Stimulated activated naive CD4-positive, alpha-beta T cell treated with Interleukin-2 at 50 U/mL for 16 hours (primary cell): Measurements from ENCODE around the gene SLC3A2.
A peak's percentile ranks its signal among the peaks of the same experiment; 100 is the strongest.

ENCODE experiments used
- DNase-seq: peaks from one replicate; lab custom pipeline; 2025; lab: John Stamatoyannopoulos, UW

The SLC3A2 gene

DNA sequence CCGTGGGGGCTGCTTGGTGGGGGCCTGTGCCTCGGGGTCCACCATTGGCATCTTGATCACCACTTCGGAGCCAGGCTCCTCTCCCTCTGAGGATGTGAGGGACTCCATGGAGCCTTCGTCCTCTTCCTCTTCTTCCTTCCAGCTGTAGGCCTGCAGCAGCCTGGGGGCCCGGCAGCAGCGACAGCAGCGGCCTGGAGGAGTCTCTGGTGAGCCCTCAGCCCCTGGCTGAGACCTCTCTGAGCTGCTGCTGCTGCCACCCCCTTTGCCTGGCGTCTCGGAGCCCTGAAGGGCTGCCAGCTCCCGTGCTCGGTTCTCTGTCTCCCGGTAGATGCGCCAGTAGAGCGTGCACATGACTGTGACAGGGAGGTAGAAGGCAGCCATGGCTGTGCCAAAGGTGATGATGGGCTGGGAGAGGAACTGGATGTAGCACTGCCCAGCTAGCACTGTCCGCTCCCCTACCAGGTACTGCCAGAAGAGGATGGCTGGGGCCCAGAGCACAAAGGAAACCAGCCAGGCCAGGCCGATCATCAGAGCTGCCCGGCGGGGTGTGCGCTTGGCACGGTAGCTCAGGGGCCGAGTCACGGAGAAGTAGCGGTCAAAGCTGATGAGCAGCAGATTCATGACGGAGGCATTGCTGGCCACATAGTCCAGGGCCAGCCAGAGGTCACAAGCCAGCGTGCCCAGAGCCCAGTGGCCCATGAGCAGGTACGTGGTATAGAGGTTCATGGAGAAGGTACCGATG, 29.6 kb downstream of the SLC3A2 start:
- no peak for DNase-seq

DNA sequence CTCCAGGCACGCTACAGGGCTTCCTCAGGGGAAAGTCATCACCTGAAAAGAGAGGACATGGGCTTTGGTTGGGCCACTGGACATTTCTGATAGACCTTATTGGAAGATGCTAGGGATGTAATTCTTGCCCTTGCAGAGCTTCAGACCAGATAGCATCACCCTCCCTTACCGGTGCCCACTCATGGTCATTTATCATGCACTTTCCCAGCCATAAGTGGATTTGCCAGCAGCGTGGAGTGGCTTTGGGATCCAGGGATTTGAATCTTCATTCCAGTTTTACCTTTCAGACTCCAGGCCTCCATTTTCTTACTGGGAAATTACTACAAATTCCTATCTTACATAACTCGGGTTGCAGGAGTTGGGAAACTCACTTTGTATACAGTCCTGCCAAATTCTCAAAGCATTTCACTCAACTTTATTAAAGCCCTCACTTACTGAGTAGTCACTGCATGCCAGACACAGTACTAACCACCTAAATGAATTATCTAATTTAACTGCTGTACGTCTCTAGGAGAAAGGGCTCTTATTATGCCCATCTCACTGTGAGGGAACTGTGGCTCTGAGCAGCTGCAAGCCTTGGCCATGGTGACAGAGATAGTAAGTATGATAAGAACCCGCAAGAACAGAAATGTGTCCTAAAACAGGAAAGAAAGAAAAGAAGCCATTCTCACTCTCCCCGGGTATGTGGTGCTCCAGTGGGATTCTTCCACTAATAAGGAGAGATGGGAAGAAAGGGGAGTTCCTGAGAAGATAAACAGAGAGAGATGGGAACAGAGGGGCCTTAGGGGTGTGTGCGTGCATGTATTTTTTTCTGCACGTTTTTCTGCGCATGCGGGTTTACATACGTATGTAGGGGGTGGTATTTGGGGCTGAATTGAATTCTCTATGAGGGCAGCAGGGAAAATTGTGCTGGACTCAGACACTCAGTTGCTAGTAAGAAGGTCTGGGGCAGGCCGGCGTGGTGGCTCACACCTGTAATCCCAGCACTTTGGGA, 30.7 kb downstream of the SLC3A2 start:
- DNase-seq = no peak

DNA sequence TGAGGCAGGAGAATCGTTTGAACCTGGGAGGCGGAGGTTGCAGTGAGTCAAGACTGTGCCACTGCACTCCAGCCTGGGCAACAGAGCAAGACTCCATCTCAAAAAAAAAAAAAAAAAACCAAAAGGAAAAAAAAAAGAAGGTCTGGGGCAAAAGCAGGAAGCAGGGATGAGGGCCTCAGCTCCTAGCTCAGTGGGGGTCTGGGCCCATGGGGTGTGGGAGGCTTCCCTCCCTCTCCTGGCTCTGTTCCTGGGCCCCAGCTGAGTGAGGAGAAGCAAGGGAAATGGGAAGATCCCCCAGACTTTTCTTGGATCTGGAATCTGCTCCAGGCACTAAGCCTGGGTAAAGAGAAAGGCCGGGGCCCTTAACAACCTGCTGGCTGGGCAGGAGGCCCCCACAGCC, 31.6 kb downstream of the SLC3A2 start:
- no peak for DNase-seq

- DNase-seq = no peak
Observed at GRCh38 chr11:62914416-62914815, 33.7 kb downstream of the SLC3A2 start.

DNA sequence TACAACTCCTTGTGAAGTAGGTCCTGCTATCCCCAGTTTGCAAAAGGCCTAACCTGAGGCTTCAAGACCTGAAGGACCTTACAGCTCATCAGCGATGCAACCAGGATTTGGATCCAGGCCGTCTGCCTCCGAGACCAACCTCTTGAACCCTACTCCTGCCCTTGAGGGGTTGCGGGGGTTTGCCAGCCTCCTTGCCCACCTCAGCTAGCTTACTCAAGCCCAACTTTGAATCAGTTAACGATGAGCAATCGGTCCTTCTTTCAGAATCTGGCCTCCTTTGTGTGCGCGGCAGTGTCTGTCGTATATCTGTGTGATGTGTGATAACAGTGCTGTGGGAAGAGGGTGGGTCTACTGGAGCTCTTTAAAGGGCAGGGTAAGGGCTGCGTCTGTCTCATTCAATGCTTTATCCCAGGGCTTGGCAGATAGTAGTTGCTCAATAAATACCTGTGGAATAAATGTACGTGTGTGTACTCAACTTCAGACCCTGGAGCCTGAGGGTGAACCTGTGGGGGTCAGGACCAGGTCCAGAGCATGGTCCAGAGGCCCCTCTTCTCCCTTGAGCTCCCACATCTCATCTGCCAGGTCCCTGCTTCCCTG, 37.3 kb downstream of the SLC3A2 start:
- no peak for DNase-seq

- DNase-seq = no peak
Observed at GRCh38 chr11:62918531-62918930, 37.8 kb downstream of the SLC3A2 start.

GRCh38 chr11:62919476-62919875, 38.8 kb downstream of the SLC3A2 start:
- DNase-seq = no peak

DNA sequence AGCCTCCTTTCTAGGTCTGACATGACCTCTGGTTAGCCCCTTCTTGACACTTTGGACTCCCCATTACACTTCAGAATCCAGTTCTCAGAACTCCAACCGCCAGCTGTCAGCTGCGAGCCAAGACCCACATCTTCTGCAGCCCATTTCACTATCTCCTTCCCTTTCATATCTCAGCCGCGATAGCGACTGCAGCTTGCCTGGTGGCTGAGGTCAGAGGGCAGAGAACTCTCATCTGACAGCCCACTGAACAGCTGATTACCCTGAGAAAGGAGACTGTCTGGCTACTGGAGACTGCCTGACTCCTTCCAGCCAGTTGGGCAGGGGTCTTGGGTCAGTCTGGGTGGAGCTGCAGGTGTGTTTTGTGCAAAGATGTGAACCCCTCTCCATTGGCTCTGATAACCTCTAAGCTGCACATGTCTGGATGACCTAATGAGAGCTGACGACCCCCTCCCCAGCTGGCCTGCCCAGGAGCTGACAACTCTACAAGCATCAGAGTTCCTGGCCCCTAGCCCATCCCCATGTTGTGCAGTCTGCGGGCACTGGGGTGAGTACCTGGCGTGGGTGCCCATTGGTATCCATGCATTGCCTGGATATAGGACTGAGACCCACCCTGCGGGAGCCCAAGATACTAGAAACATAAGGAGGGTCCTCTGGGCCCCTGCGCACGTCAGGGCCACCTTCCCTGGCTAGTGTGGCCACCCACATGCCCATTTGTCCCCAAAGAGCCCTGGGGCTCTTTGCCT, 39.4 kb downstream of the SLC3A2 start:
- no peak for DNase-seq

- no peak for DNase-seq
Observed at GRCh38 chr11:62921201-62921572, 40.5 kb downstream of the SLC3A2 start, which contains the start of gene CHRM1. Gene CHRM1, minus strand, starts transcription at chr11:62921363. Its CDS starts 10,263 bp downstream, at chr11:62911100.

DNA sequence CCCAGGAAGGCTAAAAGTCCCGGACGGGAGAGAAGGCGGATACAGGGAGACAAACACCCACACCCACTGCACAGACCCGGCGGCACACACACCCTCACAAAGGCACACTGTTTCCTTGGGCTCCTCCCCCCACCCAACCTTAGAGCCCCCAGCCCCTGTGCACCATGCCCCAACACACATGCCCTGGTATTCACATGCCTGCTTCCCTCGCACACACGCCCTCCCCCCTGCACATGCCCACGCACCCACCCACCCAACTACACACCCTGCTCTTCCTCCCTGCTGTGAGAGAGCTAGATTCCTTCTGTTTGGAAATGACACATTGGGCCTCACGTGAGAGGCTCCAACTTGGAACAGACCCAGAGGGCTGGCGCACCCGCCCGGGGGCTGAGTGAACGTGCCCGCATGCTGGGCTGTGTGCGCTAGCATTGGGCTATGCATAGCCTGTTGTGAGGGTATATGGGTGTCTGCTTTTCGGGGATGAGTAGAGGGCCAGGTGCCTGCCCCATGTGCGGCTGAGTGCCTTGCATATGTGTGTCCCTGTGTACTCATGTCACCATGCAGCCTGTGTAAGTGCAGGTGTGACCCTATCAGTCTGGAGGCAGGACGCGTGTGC, 41.0 kb downstream of the SLC3A2 start:
- DNase-seq = no peak

GRCh38 chr11:62922189-62922589, 41.5 kb downstream of the SLC3A2 start:
- no peak for DNase-seq

GRCh38 chr11:62922653-62923431, 42.1 kb downstream of the SLC3A2 start:
- DNase-seq = peak; percentile 17

GRCh38 chr11:62923601-62924411, 43.1 kb downstream of the SLC3A2 start:
- DNase-seq = no peak

- no peak for DNase-seq
Observed at GRCh38 chr11:62925308-62925707, 44.6 kb downstream of the SLC3A2 start.

DNA sequence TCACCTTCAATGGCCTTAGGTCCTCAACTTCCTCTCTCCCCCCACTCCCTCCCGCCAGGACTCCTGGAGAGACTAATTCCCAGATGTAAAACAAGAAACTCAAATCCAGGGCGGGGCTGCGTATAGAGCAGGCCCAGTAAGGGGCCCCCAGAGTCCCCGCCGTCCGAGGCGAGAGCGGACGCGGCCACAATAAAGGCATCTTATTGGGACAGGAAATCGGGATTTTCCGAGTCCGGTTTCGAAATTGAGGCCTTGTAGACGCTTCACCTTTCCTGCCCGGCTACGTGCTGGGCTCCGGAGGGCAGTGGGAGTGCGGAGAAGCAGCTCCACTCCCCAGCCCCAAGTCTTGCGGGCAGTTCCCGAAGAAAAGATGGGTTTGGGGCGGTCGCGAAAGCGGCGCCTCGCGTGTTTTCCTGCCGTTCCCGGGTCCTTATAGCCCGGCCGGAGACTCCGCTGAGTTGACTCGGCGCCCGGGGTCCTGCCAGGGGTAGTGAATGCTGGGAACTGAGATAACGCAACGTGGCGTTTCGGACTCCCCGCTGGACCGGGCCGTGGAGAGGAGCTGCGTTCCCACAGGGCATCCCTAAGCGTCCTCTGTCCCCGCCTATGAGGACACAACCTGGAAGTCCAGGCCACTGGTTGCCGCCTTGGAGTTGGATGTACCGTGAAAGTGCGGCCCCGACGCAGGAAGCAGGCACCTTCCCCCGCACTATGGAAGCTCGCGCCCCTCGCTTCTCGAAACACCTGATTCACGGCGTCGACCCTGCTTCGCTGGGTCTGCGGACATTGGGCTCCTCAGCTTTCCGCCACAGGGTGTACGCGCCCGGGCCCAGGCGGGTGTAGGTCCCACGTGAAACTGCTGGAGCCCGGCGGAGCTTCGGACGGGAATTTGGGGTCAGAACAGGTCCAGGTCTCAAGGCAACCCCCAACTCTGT, 45.3 kb downstream of the SLC3A2 start:
- no peak for DNase-seq

DNA sequence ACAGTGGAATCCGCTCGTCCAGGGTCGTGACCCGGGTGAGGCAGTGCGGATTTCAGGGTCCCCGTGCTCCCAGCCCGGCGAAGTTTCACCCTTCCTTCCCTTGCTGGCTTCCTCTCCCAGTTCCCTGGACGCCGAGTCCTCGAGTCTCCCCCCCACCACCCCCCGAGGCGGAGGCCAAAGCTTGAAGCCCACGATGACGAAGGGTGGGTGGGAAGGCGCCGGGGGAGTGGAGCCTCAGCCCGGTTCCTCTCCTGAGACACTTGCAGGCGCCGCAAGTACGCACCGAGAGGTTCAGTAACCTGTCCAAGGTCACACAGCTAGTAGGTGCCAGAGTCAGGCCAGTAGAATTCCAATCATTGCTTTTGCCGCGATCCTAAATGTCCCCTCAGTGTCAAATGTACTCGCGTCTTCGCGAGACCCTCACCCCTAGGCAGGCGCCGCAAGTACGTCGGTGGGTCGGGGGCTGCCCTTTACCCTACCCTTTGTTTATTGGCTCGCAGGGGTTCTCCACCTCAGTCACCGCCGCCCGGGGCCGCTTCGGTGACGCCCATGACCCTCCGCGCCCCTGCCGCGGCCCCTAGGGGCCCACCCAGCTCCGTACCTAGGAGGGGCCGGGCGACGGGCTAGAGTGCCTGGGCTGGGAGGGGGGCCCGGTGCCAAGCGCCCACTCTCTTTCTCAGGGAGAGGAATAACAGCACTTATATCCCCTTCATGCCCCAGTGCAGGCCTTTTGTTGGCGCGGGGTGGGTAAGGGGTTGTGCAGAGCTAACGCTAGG, 46.2 kb downstream of the SLC3A2 start:
- DNase-seq = no peak

DNA sequence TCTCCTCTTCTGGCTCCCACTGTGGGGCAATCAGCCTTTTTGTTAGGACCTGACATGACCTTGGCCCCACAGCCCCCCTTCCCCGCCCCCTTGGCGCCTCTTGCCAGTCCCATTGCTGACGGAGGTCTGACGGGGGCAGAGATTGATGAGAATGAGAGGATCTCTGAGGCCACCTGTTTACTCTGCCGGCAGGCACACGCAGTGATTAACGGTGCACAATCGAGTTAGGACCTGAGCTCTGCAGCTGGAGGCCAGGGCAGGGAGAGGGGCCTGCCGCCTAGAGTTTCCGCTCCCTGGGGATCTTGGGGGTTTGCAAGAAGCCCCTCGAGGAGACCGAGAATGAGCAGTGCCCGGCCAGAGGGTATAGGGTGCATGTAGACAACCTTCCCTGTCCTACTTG, 47.3 kb downstream of the SLC3A2 start:
- no peak for DNase-seq

GRCh38 chr11:62930157-62930556, 49.5 kb downstream of the SLC3A2 start:
- DNase-seq = no peak
